ENCODE results near the gene MYO6.

MYO6 gene

DNA sequence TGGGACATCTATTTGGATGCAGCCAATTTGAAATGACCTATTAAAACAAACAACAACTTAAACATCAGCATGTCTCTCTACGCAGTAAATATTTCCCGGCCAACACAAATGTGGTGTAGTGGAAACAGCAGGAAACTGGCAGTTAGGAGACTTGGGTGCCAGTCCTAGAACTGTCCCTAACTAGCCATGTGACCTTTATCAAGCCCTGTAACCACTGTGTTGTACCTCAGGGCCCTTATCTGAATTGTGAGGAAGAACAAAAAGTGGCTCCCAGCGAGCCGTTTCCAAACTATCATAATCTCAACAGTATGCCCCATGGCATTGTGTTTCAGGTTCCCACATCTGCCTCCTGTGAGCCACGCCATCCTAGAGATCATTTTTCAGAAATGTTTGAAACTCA lies 198.9 kb downstream of the MYO6 start:
- DNase-seq (ENCODE audit: low read depth in 2 of 2), result no peak

DNA sequence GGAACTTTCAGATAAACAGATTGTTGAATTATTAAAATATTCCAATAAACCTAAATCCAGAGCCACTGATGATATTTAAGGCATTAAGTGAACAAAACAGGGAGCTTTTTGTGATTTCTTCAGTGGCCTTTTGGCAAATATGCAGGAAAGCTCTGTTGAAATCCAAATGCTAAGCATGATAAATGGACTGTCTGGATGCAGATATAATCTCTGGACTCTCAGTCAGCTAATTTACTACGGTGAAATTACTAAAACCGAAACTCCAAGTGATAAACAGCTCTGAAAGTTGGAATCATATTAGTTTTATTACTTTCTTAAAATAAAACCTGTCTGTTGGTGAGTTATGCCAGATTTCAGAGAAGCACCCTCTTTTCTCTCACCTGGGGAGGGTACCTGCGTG lies 203.1 kb downstream of the MYO6 start:
- no peak for DNase-seq (ENCODE audit: low read depth in 2 of 2)

DNA sequence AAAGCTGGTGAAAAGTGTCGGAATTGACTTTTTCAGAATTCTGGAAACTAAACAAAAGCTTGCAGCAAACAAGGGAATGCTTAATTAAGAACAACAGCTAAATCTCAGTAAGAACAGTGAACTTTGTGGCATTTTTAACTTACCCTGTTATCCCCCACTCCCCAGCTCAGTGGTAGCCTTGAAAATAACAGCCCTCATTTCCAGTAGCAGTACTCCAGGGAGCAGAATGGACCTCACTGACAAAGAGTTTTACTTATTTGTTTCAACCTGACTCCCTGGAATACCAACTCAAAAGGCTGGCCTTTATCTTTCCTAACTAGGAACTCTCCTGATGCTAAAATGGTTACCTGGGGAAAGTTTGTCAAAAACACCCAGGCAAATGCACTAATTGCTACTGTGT lies 214.5 kb downstream of the MYO6 start:
- DNase-seq (ENCODE audit: low read depth in 2 of 2), result no peak

DNA sequence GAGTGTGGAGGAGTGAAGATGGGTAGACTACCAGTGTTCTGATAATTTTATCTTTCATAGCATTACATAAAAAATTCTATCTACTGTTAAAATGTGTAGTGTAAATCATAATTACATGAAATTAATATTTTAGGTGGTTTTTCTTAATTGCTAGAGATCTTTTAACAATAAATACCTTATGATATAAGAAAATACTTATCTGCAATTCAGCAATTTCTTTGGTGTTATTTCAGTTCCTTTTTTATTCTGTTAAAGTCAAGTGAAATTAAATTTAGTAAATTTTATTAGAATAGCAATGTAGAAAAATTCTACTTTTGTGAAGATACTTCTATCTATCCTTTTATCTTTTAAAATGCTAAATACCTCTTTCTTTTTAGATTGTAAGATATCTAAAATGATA lies 219.1 kb downstream of the MYO6 start:
- DNase-seq (ENCODE audit: low read depth in 2 of 2), result no peak

All from fibroblast of skin of left biceps (primary cell).